ENCODE measurements around the gene COX4I1.
"Not testable (repeated sequence)": the region's sequence is repeated elsewhere in the genome, so short reads cannot be mapped to it uniquely, and the experiment has no call there.

COX4I1 gene

GRCh38 chr16:85835956-85836705 lies 36.6 kb downstream of the COX4I1 start:
- no peak for DNase-seq (ENCODE audit: low spot score)
- TF ChIP-seq CTCF (IDR thresholded peaks at IDR 0.05), result no peak
- Histone ChIP-seq H3K27ac (no peak overlapping the region), H3K4me3 (no peak overlapping the region)

- Histone ChIP-seq H3K4me3 (no peak overlapping the region), H3K27ac (no peak overlapping the region)
- DNase-seq (ENCODE audit: low spot score), result no peak
- no peak for TF ChIP-seq CTCF (IDR thresholded peaks at IDR 0.05)
These were observed 37.4 kb downstream of the COX4I1 start for GRCh38 chr16:85836706-85837582.

GRCh38 chr16:85837654-85838053 lies 38.2 kb downstream of the COX4I1 start:
- not testable (repeated sequence) for DNase-seq (ENCODE audit: low spot score); H3K27ac ChIP-seq; H3K4me3 ChIP-seq

- no peak for TF ChIP-seq CTCF (IDR thresholded peaks at IDR 0.05)
- DNase-seq (ENCODE audit: low spot score), result no peak
- Histone ChIP-seq H3K4me3 (no peak overlapping the region), H3K27ac (no peak overlapping the region)
These were observed 38.9 kb downstream of the COX4I1 start for GRCh38 chr16:85838381-85838780.

GRCh38 chr16:85838876-85839585 lies 39.5 kb downstream of the COX4I1 start:
- no peak for DNase-seq (ENCODE audit: low spot score)
- no peak overlapping the region for H3K27ac ChIP-seq
- no peak for TF ChIP-seq CTCF (IDR thresholded peaks at IDR 0.05)
- no peak overlapping the region for H3K4me3 ChIP-seq

- Histone ChIP-seq H3K27ac (no peak overlapping the region), H3K4me3 (no peak overlapping the region)
- no peak for TF ChIP-seq CTCF (IDR thresholded peaks at IDR 0.05)
- DNase-seq (ENCODE audit: low spot score), result no peak
These were observed 40.3 kb downstream of the COX4I1 start for GRCh38 chr16:85839681-85840240.

- DNase-seq (ENCODE audit: low spot score), result no peak
- no peak overlapping the region for H3K4me3 ChIP-seq
- H3K27ac ChIP-seq, result no peak overlapping the region
- no peak for TF ChIP-seq CTCF (IDR thresholded peaks at IDR 0.05)
These were observed 40.9 kb downstream of the COX4I1 start for GRCh38 chr16:85840395-85840794.
